ENCODE measurements around the gene CDK14.

CDK14 gene

DNA sequence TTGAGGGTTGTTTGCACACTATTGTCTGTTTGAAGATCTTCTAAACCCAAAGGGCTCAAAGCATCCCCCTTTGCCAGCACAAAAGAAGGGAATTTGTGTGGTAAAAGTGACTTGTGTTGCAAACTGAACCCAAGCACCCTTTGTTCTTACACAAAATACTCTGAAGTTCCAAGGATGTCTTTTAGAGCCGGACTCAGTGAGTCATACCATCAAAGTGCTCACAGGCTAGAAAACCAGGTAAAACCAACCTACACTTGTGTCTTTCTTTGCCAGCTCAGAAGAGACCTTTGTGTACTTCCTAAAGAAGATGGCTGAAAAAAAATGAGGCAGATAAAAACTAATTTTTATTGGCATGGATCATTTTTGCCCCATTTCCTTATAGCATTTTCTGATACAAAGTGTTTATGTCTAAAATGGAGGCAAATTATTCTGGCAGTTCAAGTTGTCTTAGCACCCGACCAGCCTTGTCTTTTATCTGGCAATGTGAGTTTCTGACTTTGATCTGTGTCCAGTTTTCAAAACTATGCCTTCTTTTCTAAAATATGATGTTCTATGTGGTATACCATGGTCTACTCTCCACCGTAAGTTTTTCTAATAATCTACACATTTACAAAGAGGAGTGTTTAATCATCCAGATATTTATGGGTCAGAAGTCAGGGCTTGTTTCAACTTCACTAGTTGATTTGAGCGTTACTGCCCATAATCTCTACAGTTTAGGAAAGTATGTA lies 539.7 kb downstream of the CDK14 start:
- no peak overlapping the region for H3K27ac ChIP-seq
- H3K79me2 ChIP-seq = no peaks in the 10 kb centered on the region
- TF ChIP-seq, protein P1, sequence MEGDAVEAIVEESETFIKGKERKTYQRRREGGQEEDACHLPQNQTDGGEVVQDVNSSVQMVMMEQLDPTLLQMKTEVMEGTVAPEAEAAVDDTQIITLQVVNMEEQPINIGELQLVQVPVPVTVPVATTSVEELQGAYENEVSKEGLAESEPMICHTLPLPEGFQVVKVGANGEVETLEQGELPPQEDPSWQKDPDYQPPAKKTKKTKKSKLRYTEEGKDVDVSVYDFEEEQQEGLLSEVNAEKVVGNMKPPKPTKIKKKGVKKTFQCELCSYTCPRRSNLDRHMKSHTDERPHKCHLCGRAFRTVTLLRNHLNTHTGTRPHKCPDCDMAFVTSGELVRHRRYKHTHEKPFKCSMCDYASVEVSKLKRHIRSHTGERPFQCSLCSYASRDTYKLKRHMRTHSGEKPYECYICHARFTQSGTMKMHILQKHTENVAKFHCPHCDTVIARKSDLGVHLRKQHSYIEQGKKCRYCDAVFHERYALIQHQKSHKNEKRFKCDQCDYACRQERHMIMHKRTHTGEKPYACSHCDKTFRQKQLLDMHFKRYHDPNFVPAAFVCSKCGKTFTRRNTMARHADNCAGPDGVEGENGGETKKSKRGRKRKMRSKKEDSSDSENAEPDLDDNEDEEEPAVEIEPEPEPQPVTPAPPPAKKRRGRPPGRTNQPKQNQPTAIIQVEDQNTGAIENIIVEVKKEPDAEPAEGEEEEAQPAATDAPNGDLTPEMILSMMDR (IDR thresholded peaks at IDR 0.05) = no peak
- no peak overlapping the region for H3K4me3 ChIP-seq (ENCODE audit: low read depth, low read length)
- no peaks in the 10 kb centered on the region for H3K36me3 ChIP-seq (ENCODE audit: control insufficient read depth, insufficient read depth, low read length)
- no peaks in the 10 kb centered on the region for H3K27me3 ChIP-seq (ENCODE audit: control insufficient read depth, insufficient read depth, low read length)
- H3K9ac ChIP-seq = no peak overlapping the region
- H2AFZ ChIP-seq = no peak overlapping the region
- no peak overlapping the region for H3K4me2 ChIP-seq (ENCODE audit: low read length)
- H3K9me3 ChIP-seq (ENCODE audit: control insufficient read depth, low read length) = no peaks in the 10 kb centered on the region
- no peaks in the 10 kb centered on the region for H3K4me1 ChIP-seq

GRCh38 chr7:91137153-91137787 lies 541.1 kb downstream of the CDK14 start:
- Histone ChIP-seq H3K9ac (no peak overlapping the region), H3K4me2 (ENCODE audit: low read length) (no peak overlapping the region), H3K4me3 (ENCODE audit: low read depth, low read length) (no peak overlapping the region), H3K79me2 (no peaks in the 10 kb centered on the region), H3K9me3 (ENCODE audit: control insufficient read depth, low read length) (no peaks in the 10 kb centered on the region), H3K4me1 (no peaks in the 10 kb centered on the region), H3K27ac (no peak overlapping the region), H3K36me3 (ENCODE audit: control insufficient read depth, insufficient read depth, low read length) (no peaks in the 10 kb centered on the region), H2AFZ (no peak overlapping the region), H3K27me3 (ENCODE audit: control insufficient read depth, insufficient read depth, low read length) (no peaks in the 10 kb centered on the region)
- TF ChIP-seq, protein P1 (IDR thresholded peaks at IDR 0.05) = no peak

- Histone ChIP-seq H3K4me3 (ENCODE audit: low read depth, low read length) (no peak overlapping the region), H3K27ac (no peak overlapping the region), H3K27me3 (ENCODE audit: control insufficient read depth, insufficient read depth, low read length) (no peaks in the 10 kb centered on the region), H3K4me1 (no peaks in the 10 kb centered on the region), H2AFZ (no peak overlapping the region), H3K79me2 (no peaks in the 10 kb centered on the region), H3K9me3 (ENCODE audit: control insufficient read depth, low read length) (no peaks in the 10 kb centered on the region), H3K36me3 (ENCODE audit: control insufficient read depth, insufficient read depth, low read length) (no peaks in the 10 kb centered on the region), H3K9ac (no peak overlapping the region), H3K4me2 (ENCODE audit: low read length) (no peak overlapping the region)
- TF ChIP-seq, protein P1 (IDR thresholded peaks at IDR 0.05) = no peak
Observed at GRCh38 chr7:91137788-91138368, 541.8 kb downstream of the CDK14 start.

DNA sequence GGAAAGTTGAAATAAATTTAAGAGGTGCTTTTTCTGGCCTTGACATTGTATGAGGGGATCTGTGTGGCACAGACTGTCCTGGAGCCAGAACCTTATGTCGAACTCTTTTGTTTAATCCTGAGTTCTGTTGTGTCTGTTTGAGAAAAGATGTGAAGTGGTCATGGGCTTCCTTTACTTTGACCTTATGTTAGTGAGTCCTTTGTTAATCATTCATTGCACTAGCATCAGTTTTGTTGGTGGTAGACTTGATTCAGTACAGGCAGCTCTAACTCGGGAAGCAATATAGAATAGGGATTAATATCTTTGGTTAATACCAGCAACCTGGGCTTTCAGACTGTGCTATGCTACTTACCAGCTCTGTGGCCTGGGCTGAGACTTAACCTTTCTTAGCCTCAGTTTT lies 544.2 kb downstream of the CDK14 start:
- no peak overlapping the region for H3K4me3 ChIP-seq (ENCODE audit: low read depth, low read length)
- no peak overlapping the region for H3K9ac ChIP-seq
- TF ChIP-seq, protein P1 (IDR thresholded peaks at IDR 0.05) = no peak
- no peaks in the 10 kb centered on the region for H3K27me3 ChIP-seq (ENCODE audit: control insufficient read depth, insufficient read depth, low read length)
- no peak overlapping the region for H2AFZ ChIP-seq
- no peaks in the 10 kb centered on the region for H3K9me3 ChIP-seq (ENCODE audit: control insufficient read depth, low read length)
- no peak overlapping the region for H3K27ac ChIP-seq
- H3K4me1 ChIP-seq = no peaks in the 10 kb centered on the region
- H3K4me2 ChIP-seq (ENCODE audit: low read length) = no peak overlapping the region
- no peaks in the 10 kb centered on the region for H3K79me2 ChIP-seq
- H3K36me3 ChIP-seq (ENCODE audit: control insufficient read depth, insufficient read depth, low read length) = no peaks in the 10 kb centered on the region
